ENCODE results near the gene ZNF428.
"Not testable (repeated sequence)": the region's sequence is repeated elsewhere in the genome, so short reads cannot be mapped to it uniquely, and the experiment has no call there.

The ZNF428 gene

GRCh38 chr19:43594710-43595604 is 24.5 kb downstream of the ZNF428 start:
- Histone ChIP-seq H3K9me3 (ENCODE audit: control insufficient read depth, low read length) (no peaks in the 10 kb centered on the region), H3K4me1 (ENCODE audit: control insufficient read depth, insufficient read depth, low read length) (peaks cover 7% of the 10 kb centered on the region), H3K27ac (ENCODE audit: insufficient read depth, low read depth, low read length, poor library complexity, severe bottlenecking) (peak overlapping the region; percentile 80), H3K27me3 (ENCODE audit: control insufficient read depth, insufficient read depth, low read length, poor library complexity, severe bottlenecking) (no peaks in the 10 kb centered on the region), H3K36me3 (ENCODE audit: control insufficient read depth, insufficient read depth, low read length) (peaks cover 25% of the 10 kb centered on the region), H3K4me3 (ENCODE audit: insufficient read depth, low read depth, low read length) (peak overlapping the region; percentile 78)
- 4% methylated on average over 64 of the region's 64 CpGs for WGBS, 2 experiments

- Histone ChIP-seq H3K27ac (ENCODE audit: insufficient read depth, low read depth, low read length, poor library complexity, severe bottlenecking) (no peak overlapping the region), H3K4me1 (ENCODE audit: control insufficient read depth, insufficient read depth, low read length) (peaks cover 7% of the 10 kb centered on the region), H3K9me3 (ENCODE audit: control insufficient read depth, low read length) (no peaks in the 10 kb centered on the region), H3K27me3 (ENCODE audit: control insufficient read depth, insufficient read depth, low read length, poor library complexity, severe bottlenecking) (no peaks in the 10 kb centered on the region), H3K36me3 (ENCODE audit: control insufficient read depth, insufficient read depth, low read length) (peaks cover 25% of the 10 kb centered on the region), H3K4me3 (ENCODE audit: insufficient read depth, low read depth, low read length) (peak overlapping the region; percentile 78)
- WGBS, 2 experiments = 93 to 96% methylated on average over 9 to 10 of the region's 10 CpGs
These were observed 25.2 kb downstream of the ZNF428 start for GRCh38 chr19:43594081-43594697.

GRCh38 chr19:43592800-43593350 is 26.6 kb downstream of the ZNF428 start:
- peaks cover 31% of the 10 kb centered on the region for H3K36me3 ChIP-seq (ENCODE audit: control insufficient read depth, insufficient read depth, low read length)
- 95 to 96% methylated on average over 37 of the region's 37 CpGs for WGBS, 2 experiments
- no peak overlapping the region for H3K4me3 ChIP-seq (ENCODE audit: insufficient read depth, low read depth, low read length)

GRCh38 chr19:43591904-43592772 is 27.3 kb downstream of the ZNF428 start:
- Histone ChIP-seq H3K27me3 (ENCODE audit: control insufficient read depth, insufficient read depth, low read length, poor library complexity, severe bottlenecking) (no peaks in the 10 kb centered on the region), H3K4me3 (ENCODE audit: insufficient read depth, low read depth, low read length) (no peak overlapping the region), H3K36me3 (ENCODE audit: control insufficient read depth, insufficient read depth, low read length) (peaks cover 31% of the 10 kb centered on the region), H3K27ac (ENCODE audit: insufficient read depth, low read depth, low read length, poor library complexity, severe bottlenecking) (no peak overlapping the region), H3K9me3 (ENCODE audit: control insufficient read depth, low read length) (no peaks in the 10 kb centered on the region), H3K4me1 (ENCODE audit: control insufficient read depth, insufficient read depth, low read length) (peaks cover 2% of the 10 kb centered on the region)
- 96% methylated on average over 63 of the region's 63 CpGs for WGBS, 2 experiments

More at GRCh38 chr19:43592800-43593350, 26.6 kb downstream of the ZNF428 start:
- Histone ChIP-seq H3K4me1 (ENCODE audit: control insufficient read depth, insufficient read depth, low read length) (peaks cover 7% of the 10 kb centered on the region), H3K9me3 (ENCODE audit: control insufficient read depth, low read length) (no peaks in the 10 kb centered on the region), H3K27me3 (ENCODE audit: control insufficient read depth, insufficient read depth, low read length, poor library complexity, severe bottlenecking) (no peaks in the 10 kb centered on the region), H3K27ac (ENCODE audit: insufficient read depth, low read depth, low read length, poor library complexity, severe bottlenecking) (no peak overlapping the region)

- WGBS, 2 experiments = 94 to 95% methylated on average over 6 of the region's 6 CpGs
- H3K27ac ChIP-seq (ENCODE audit: insufficient read depth, low read depth, low read length, poor library complexity, severe bottlenecking) = no peak overlapping the region
These were observed 29.8 kb downstream of the ZNF428 start for GRCh38 chr19:43589678-43590077.

GRCh38 chr19:43589277-43589676 is 30.2 kb downstream of the ZNF428 start:
- Histone ChIP-seq H3K4me1 (ENCODE audit: control insufficient read depth, insufficient read depth, low read length) (no peaks in the 10 kb centered on the region), H3K27ac (ENCODE audit: insufficient read depth, low read depth, low read length, poor library complexity, severe bottlenecking) (no peak overlapping the region), H3K36me3 (ENCODE audit: control insufficient read depth, insufficient read depth, low read length) (peaks cover 31% of the 10 kb centered on the region), H3K27me3 (ENCODE audit: control insufficient read depth, insufficient read depth, low read length, poor library complexity, severe bottlenecking) (no peaks in the 10 kb centered on the region), H3K4me3 (ENCODE audit: insufficient read depth, low read depth, low read length) (no peak overlapping the region), H3K9me3 (ENCODE audit: control insufficient read depth, low read length) (no peaks in the 10 kb centered on the region)
- 90 to 94% methylated on average over 4 of the region's 5 CpGs for WGBS, 2 experiments

More at GRCh38 chr19:43589678-43590077, 29.8 kb downstream of the ZNF428 start:
- Histone ChIP-seq H3K4me3 (ENCODE audit: insufficient read depth, low read depth, low read length) (no peak overlapping the region), H3K9me3 (ENCODE audit: control insufficient read depth, low read length) (no peaks in the 10 kb centered on the region), H3K36me3 (ENCODE audit: control insufficient read depth, insufficient read depth, low read length) (peaks cover 31% of the 10 kb centered on the region), H3K27me3 (ENCODE audit: control insufficient read depth, insufficient read depth, low read length, poor library complexity, severe bottlenecking) (no peaks in the 10 kb centered on the region), H3K4me1 (ENCODE audit: control insufficient read depth, insufficient read depth, low read length) (no peaks in the 10 kb centered on the region)

- not testable (repeated sequence) for H3K27me3 ChIP-seq (ENCODE audit: control insufficient read depth, insufficient read depth, low read length, poor library complexity, severe bottlenecking); H3K4me1 ChIP-seq (ENCODE audit: control insufficient read depth, insufficient read depth, low read length); H3K36me3 ChIP-seq (ENCODE audit: control insufficient read depth, insufficient read depth, low read length); H3K27ac ChIP-seq (ENCODE audit: insufficient read depth, low read depth, low read length, poor library complexity, severe bottlenecking); H3K4me3 ChIP-seq (ENCODE audit: insufficient read depth, low read depth, low read length); H3K9me3 ChIP-seq (ENCODE audit: control insufficient read depth, low read length)
- 92 to 95% methylated on average over 3 of the region's 3 CpGs for WGBS, 2 experiments
These were observed 32.4 kb downstream of the ZNF428 start for GRCh38 chr19:43587029-43587428.

GRCh38 chr19:43586346-43586745 is 33.1 kb downstream of the ZNF428 start:
- Histone ChIP-seq H3K27ac (ENCODE audit: insufficient read depth, low read depth, low read length, poor library complexity, severe bottlenecking) (no peak overlapping the region), H3K36me3 (ENCODE audit: control insufficient read depth, insufficient read depth, low read length) (peaks cover 6% of the 10 kb centered on the region), H3K4me3 (ENCODE audit: insufficient read depth, low read depth, low read length) (no peak overlapping the region), H3K9me3 (ENCODE audit: control insufficient read depth, low read length) (no peaks in the 10 kb centered on the region), H3K4me1 (ENCODE audit: control insufficient read depth, insufficient read depth, low read length) (no peaks in the 10 kb centered on the region), H3K27me3 (ENCODE audit: control insufficient read depth, insufficient read depth, low read length, poor library complexity, severe bottlenecking) (no peaks in the 10 kb centered on the region)
- WGBS, 2 experiments = 90 to 94% methylated on average over 2 of the region's 2 CpGs

GRCh38 chr19:43584484-43584883 is 34.9 kb downstream of the ZNF428 start:
- no peaks in the 10 kb centered on the region for H3K27me3 ChIP-seq (ENCODE audit: control insufficient read depth, insufficient read depth, low read length, poor library complexity, severe bottlenecking)
- WGBS, 2 experiments = 77 to 85% methylated on average over 1 of the region's 1 CpG
- H3K27ac ChIP-seq (ENCODE audit: insufficient read depth, low read depth, low read length, poor library complexity, severe bottlenecking) = no peak overlapping the region
- peaks cover 6% of the 10 kb centered on the region for H3K36me3 ChIP-seq (ENCODE audit: control insufficient read depth, insufficient read depth, low read length)
- no peak overlapping the region for H3K4me3 ChIP-seq (ENCODE audit: insufficient read depth, low read depth, low read length)
- no peaks in the 10 kb centered on the region for H3K9me3 ChIP-seq (ENCODE audit: control insufficient read depth, low read length)
- H3K4me1 ChIP-seq (ENCODE audit: control insufficient read depth, insufficient read depth, low read length) = no peaks in the 10 kb centered on the region
